CD4-positive, alpha-beta T cell treated with Interleukin-6 at 100 ng/mL for 8 hours (primary cell): Measurements from ENCODE around the gene NEK5.

ENCODE experiments used
- DNase-seq: peaks from one replicate; pipeline ENCODE4 v3.0.0-alpha.2; 2020; ENCODE audit warnings: mixed read lengths, low spot score

NEK5 gene

DNA sequence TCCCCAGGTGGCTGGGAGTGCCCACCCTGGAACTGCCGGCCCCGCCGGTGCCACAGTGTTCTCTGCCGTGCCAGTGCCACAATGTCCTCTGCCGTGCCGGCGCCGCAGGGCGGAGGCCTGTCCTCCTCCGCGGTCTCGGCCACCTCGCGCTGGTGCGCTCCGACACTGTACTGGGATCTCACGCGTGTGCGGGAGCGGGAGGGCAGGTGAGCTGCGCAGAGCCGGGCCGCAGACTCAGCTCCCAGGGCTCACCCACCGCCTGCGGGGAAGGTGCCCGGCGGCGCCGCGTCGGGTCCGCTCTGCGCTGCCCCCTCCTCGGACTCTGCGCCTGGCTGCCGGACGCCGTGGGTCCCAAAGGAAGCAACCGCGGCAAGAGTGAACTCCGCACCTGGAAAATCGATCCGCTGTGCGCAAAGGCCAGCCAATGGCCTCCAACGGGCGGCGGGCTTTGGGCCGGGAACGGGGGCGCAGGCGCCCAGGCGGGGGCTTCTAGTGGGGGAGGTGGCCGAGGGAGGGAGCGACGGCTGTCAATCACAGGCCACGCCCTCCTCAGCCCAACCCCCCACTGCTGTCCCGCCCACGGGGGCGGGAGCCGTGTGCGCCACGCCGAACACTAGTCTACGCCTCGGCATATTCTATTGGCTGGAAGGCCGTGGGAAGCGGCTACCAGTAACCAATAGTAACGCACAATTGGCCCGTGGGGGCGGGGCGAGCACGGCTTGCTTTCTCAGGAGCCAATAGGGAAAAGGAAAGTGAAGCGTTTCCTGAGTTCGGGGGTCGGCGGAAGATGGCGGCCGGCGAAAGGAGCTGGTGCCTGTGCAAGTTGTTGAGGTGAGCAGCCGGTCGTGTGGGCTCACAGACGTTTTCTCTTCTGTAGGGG, 117.0 kb downstream of the NEK5 start, which contains the start of gene ALG11:
ALG11 (plus strand) TSS at position 767 of the 880 bp plus-strand sequence; CDS start at position 788, 21 bp downstream.
- peak; percentile 99 for DNase-seq

DNA sequence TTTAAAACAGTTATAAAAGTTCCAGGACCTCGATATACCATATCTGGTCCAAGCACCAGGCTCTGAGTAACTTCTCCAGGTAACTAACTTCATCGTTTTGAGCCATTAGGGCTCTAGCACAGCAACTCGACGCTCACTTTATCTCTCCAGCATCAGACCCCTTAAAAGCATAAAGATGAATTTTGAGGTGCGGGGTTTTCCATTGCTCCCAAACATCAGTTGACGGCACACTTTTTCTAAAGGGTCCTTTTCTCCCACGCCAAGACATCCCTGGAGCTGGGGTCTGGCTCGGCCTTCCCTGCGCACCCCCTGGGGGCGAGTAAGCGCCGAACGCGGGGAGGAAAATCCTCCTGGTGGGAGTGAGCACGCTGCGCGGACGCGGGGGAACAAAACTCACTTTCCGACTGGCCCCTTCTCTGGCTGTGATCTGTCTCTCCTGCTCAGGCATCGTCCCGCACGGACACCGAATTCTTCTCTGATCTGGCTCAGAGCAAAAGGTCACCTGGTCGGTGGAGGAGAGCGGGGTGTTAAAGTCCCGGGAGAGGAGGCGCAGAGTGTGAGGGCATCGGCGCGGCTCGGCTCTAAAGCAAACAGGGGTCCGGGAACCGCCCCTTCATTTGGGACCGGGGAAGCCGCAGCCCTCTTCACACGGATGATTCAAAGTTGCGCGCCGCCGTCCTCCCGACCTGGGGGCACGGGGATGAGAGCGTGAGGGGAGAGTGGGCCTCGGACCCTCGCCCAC, 117.8 kb downstream of the NEK5 start, which contains the start of gene ATP7B:
ATP7B (minus strand) TSS at position 561 of the 742 bp plus-strand sequence; CDS start at position 448, 113 bp downstream.
- no peak for DNase-seq

DNA sequence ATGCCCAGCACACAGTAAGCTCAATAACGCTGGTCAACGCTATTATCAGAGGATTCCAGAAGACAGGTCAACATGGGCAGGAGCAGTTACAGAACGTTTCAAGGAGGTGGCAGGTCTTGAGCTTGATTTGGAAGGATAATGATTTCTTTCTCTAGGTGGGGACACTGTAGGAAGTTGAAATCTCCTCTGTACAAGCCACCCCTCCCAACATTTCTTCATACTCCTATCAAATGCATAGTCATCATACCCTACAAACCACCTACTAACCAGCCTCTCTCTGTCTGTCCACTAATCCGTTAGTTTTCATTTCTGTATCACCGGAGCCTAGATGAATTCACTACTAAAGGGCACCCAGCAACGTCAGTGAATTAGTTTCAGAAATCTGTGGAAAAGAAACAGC, 118.9 kb downstream of the NEK5 start:
- no peak for DNase-seq

DNA sequence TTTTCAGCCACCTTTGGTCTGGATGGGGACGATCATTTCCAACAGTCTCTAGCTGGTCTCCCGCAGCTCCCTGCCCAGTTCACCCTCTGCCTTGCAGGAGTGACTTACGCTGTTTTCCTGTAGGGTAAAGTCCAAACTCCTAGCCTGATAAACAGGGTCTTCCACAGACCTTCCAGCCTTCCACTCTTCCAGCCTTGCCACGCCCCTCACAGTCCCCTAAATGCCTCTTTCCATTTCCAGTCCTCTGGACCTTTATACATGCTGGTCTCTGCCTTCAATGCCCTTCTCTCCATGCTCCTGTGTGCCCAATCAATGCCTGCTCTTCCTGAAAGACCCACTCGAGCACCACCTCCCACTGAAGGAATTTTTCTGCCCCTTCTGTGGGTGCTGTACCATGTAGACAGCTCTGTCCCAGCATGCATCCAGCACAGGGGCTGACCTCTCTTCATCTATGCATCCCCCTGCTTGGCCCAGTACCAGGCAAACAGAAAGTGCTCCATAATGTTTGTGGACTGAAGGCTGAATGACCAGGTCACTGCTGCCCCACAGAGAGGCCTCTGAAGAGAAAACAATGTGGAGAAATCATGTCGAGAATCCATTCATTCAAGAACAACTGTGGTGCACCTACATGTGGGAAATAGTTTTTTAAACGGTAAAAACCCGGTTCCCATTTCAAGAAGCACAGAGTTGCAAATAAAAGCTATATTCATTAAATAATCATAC, 122.2 kb downstream of the NEK5 start:
- DNase-seq, result no peak

DNA sequence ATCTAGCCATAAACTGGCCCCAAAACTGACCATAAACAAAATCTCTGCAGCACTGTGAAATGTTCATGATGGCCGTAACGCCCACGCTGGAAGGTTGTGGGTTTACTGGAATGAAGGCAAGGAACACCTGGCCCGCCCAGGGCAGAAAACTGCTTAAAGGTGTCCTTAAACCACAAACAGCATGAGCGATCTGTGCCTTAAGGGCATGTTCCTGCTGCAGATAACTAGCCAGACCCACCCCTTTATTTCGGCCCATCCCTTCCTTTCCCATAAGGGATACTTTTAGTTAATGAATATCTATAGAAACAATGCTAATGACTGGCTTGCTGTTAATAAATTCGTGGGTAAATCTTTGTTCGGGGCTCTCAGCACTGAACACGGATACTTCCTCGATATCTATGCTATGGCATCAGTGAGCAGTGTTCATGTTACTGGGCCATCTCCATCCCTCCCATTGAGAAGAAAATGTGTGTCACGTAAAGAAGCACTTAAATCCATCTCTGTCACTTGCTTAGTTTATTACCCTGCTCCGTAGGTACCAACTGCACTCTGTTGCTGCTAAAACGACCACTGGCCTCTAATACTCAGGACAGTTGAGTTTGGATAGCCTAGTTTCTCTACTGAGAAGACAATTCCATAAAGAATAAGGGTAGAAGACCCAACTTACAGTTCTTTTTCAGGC, 122.9 kb downstream of the NEK5 start:
- no peak for DNase-seq

DNA sequence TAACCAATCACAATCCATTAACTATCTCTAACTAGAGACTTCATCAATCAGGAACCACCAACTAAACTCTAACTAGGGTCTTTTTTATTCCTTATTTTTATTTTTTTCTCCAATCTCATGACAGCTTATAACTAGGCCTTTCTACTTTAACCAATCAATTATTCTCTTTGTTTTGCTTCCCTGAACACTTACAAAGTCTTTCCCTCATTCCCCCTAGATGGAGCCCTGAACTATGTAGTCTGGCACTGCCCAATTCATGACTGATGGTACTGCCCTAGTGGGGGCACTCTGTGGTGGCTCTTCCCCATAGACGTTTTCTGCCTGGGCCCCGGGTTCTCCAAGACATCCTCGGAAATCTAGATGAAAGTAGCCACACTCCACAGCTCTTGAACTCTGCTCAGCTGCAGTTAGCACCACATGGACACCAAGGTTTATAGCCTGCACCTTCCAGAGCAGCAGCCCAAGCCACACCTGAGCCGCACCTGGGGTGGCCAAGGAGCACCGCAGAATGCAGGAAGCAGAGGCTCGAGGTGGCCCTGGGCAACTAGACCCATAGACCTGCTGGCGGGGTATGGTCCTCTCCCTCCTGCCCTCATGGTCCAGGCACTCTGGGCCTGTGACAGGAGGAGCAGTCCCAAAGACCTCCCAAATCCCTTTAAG, 124.2 kb downstream of the NEK5 start:
- no peak for DNase-seq

DNA sequence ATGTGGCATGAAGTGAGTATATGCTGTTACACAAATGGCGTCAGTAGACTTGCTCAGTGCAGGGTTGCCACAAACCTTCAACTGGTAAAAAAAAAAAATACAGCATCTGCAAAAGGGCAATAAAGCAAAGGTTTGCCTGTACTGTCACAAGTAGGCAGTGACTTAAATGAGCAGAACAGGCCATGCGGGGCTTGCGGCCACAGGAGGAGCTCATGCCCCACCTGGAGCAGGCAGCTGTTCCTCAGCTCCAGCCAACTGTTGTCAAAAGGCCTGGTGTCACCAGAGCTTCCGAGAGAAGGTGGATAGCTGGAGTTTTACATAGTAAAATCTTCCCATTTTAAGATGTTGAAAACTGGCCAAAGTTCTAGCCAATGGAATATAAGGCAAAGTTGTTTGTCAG, 125.3 kb downstream of the NEK5 start:
- DNase-seq, result no peak

DNA sequence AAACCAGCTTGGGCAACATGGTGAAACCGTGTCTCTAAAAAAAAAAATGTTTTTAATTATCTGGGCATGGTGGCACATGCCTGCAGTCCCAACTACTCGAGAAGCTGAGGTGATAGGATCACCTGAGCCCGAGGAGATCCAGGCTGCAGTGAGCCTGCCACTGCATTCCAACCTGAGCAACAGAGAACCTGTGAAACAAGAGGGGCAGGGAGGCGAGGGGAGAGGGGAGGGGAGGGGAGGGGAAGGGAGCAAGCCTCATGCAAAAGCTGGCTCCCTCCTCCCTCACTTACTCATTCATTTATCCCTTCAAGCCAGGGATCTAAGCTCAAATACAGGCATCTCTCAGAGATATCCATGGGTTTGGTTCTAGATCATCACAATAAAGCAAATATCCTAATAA, 126.5 kb downstream of the NEK5 start:
- DNase-seq, result no peak

DNA sequence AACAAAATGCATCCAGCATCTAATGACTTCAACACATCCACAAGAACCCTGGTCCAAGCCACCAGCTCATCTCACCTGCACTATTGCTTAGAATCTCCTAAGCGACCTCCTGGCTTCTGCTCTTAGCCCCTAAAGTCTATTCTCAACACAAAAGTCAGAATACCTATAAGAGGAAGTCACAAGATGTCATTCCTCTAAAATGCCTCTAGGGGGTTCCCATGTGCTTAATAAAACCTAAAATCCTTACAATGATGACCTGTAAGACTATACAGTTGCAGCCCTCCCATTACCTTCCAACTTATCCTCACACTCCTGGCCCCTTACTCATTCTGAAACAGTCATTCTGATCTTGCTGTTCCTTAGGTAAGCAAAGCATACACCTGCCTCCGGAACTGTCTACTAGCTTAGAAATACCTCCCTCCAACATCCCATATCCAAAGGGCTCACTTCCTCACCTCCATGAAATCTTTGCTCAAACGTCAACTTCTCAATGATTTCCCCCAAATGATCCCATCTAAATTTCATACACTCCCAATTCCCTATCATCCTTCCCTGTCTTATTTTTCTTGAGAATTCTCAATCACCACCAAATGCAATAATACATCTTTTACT, 127.6 kb downstream of the NEK5 start:
- peak; percentile 27 for DNase-seq

DNA sequence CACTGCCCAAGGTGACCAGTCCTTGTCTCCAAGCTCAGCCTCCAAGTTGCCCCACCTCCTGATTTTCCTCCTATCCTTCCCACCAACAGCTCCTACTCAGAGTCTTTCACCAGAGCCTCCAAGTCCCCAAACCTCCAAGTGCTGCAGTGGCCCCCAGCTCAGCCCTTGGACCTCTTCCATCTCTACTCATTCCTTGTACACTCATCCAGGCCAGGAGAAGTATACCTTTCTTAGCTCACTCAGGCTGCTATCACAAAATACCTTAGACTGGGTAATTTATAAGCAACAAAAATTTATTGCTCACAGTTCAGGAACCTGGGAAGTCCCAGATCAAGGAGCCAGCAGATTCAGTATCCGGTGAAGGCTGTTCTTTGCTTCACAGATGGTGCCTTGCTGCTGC, 129.0 kb downstream of the NEK5 start:
- DNase-seq, result no peak

DNA sequence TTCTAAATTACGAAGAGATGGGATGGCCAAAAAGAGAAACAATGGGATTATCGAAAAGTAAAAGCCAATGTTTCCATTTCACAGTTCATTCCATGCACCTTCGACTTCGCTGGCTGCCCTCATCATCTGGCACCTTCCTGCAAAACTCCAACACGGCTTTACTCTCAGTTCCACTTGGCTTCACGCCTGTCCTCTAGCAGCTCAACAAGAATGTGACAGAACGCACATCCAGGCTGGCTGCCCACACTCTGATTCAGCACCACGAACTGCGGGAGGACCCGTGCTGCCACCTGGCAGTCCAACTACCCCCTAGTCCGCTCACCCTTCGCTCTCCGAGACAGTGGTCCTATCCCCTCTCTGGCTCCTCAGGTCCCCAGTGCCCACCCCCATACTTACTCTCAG, 129.4 kb downstream of the NEK5 start:
- DNase-seq, result no peak

DNA sequence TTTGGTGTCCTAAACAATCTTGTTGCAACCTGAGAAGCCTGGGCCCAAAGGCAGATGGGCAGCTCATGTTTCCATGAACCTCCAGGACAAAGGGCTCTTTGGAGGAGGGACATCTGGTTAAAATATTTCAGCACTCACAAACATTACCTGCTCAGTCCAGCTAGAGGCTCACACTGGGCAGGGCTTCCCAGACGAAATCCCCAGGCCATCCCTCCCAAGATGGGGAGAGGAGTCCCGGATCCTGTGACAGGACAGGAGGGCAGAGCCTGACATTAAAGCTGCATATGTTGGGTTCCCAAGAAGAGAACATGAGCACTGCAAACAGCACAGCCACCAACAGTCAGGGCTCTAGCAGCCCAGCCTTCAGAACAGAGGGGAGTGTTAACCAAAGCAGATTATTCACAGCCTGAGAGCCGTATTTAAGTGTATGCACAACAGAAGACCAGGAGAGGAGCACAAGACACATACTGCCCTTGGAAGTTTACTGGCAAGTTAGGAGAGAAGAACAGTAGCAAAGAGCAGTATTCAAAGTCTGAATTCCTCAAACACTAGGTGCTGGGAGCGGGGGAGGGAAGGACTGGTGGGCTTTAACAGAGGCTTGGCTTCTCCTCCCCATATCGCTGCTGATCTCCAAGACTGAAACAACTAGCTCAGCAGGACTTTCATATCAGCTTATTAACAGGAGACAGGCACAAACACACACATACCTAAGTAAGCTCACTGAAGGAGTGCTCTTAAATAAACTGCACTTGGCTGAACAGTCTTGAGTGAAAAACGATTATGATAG, 130.0 kb downstream of the NEK5 start:
- DNase-seq, result no peak

DNA sequence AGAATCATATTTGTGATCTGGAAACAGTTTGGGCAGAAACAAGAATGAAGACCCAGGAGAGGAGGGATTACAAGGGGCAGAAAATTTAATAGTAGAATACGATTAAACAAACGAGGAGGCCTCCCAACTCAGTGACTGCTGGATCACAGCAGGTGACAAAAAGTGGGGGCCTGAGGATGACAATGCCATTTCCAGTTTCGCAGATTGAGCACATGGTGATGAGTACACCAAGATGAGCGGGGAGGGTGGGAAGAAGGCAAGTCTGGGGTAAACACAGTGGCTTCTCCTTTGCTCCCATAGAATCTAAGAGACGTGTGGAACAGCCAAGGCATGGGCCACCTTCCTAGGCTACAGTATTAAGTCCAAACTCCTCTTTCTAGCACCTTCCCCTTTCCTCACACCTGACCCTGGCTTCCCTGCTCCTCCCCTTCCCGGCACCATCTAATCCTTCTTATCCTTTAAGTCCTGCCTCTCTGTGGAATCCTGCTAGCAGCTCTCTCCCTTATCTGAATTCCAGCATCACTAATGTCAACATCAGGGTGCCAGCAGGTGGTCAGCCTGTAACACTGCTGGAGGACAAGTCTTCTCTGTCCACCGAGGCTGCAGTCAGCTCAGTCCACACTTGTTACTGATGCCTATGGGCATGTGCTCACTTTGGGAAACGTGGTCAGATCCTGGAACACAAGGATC, 131.1 kb downstream of the NEK5 start:
- no peak for DNase-seq

DNA sequence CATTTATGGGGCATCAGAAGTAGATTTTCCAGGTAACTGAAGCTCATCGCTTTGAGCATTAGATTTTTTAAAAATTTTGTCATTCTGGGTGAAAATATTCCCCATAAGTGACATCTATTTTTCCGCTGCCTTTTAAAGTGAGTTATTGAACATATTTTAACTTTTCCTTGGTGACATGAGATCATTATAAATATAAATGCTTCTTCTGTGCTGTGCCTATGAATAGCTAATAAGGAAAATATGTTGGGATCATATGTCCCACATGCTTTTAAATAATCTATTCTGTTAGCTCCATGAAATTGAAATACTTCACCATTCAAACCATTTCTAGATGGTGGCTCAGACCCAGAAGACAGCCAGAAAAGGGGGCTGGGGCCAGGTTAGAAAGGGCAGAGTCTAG, 131.7 kb downstream of the NEK5 start:
- no peak for DNase-seq

DNA sequence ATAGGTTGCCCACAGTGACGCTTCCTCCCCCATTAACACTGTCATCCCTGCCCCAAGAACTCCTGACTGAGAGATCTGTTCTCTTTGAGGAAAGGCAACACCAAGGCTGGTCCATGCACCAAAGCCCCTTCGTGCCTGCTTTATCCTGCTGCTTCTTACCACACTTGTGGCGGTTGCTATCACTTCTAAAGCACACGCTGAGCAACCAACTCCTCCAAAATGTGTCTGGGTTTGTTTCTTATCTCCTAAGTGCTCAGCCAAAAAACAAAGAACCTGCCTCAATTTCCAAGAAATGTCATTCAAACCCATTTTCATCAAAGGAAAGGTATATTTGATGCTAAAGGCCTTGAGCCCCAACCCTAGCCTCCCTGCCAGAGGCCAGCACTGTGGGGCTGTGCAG, 132.2 kb downstream of the NEK5 start:
- no peak for DNase-seq

DNA sequence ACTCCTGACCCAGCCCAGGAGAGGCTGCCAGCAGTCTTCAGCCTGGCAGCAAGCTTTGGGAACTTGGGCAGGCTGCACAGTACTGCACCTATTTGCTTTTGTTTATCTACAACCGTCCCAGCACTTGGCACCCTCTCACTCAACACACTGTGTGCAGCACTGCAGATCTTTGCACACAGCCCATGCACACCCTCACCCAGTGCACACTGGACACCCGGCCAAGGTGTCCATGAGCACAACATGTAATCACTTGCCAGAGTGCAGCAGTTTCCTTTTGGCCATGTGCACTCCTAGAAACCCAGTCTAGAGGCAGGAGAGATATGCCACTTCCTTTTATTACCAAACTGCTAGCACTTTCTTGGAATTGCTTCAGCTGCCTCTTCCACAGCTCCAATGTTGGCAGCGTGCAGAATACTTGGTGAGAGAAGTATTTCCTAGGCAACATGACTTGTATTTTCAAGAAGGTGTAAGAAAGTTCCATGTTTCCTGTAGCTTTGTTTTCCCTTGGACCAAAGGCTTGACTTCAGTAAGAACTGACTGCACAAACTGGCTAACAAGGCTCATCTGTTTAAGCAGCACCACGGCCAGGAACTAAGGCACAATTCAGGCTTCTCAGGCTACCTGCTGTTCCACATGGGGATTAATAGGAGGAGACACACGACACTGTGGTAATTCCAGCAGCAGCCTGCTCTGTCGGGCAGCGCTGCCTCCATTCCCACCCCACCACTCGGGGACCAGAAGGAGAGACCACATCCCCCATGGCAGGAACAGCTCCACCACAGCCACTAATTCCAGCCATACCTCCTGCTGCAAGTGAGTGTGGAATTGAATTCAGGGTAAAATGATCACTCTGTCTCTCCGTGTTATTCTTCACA, 133.0 kb downstream of the NEK5 start:
- DNase-seq, result no peak

DNA sequence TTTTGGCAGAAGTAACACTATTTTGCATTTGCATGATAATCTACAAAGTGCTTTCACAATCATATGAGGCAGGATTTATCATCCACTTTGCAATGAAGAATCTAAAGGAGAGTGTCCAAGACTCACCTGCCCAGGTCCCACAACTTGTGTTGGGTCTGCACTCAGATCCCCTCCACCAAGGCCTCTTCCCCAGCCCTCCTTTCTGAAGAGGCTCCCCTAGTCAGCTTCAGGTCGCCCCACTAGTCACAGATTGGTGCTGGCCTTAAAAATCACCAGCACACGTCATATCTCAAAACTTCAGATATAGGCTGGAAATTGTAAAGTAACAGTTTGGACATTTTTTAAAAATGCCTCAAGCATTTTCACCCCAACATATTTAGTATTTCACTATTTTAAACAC, 135.2 kb downstream of the NEK5 start:
- DNase-seq, result no peak

DNA sequence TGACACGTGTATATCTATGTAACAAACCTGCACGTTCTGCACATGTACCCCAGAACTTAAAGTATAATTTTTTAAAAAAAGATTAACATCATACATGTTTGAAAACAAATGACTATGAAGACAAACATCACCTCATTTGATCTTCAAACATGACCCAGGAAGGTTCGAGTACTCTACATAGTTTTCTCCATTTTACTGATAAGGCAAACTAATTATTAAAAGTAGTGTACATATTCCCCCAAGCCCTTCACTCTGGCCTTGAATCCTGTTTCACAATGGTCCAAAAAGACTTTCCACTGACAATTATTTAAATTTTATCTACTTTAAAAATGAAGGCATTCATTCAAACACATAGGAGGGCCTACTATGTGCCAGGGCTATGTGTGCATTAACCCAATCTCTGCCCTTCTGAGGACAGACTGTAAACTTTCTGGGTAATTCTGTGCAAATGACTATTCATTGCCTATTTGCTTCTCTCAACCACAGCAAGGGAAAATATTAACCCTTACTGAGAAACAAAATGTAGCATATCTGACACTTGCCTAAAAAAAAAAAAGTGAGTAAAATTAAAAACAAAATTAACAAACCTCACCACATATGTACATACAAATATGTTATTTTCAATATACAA, 139.8 kb downstream of the NEK5 start:
- no peak for DNase-seq
